ENCODE data around the gene MYO9A.
A peak's percentile ranks its signal among the peaks of the same experiment; 100 is the strongest.

Gene MYO9A

DNA sequence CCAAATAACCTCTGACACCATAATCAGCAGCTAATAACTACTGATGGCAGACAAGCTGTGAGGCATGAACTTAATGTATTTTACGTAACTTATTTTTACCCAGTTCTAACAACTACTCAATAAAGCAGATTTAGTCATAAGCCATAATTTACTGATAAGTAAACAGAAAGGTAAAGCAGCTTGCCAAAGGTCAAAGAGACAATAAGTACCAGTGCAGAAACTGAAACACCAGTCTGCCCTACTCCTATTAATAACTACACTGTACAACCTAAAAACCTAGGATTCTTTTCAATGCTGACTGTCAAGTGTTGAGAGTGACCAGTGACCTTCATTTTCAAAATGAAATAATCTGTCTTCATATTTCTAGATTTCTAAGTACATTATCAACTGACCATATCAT lies 155.4 kb downstream of the MYO9A start:
- no peak for FAIRE-seq
- DNase-seq (ENCODE audit: low spot score), result no peak

DNA sequence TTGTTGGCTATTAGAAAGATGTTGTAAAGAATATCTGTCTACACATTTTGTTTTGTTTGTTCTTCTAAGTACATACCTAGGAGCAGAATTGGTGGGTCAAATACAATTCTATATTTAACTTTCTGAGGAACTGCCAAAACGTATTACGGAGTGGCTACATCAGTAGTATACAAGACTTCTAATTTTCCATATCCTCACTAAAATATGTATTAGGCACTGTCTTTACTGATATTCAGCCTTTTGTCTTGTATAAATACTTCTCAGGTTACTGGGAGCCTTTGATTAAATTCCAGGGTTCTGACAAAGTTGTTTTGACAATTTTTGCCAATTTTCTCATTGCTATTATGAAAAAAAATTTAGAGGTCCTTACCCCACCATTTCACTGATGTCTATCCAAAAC lies 160.9 kb downstream of the MYO9A start:
- no peak for DNase-seq (ENCODE audit: low spot score)
- no peak for FAIRE-seq

DNA sequence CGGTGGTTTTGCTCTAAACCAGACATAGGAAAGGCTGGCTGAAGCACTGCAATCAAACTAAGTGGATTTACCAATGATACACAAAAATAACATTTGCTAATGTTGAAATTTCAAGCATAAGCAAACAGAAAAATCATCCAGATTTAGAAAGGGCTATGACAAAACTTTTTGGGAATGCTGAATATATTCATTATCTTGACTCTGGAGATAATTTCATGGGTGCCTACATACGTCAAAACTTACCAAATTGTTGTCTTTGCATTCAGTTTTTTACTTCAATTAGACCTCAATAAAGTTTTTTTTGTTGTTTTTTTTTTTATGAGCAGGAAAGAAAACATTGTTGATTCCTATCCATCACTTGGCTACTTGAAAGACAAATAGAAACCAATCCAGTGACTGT lies 166.8 kb downstream of the MYO9A start:
- FAIRE-seq, result no peak
- DNase-seq (ENCODE audit: low spot score), result no peak

GRCh38 chr15:71945012-71945411 lies 172.9 kb downstream of the MYO9A start:
- FAIRE-seq (no peak), DNase-seq (ENCODE audit: low spot score) (no peak)

- DNase-seq (ENCODE audit: low spot score), result no peak
- FAIRE-seq, result no peak
Measured at GRCh38 chr15:71943806-71944205, 174.1 kb downstream of the MYO9A start.

DNA sequence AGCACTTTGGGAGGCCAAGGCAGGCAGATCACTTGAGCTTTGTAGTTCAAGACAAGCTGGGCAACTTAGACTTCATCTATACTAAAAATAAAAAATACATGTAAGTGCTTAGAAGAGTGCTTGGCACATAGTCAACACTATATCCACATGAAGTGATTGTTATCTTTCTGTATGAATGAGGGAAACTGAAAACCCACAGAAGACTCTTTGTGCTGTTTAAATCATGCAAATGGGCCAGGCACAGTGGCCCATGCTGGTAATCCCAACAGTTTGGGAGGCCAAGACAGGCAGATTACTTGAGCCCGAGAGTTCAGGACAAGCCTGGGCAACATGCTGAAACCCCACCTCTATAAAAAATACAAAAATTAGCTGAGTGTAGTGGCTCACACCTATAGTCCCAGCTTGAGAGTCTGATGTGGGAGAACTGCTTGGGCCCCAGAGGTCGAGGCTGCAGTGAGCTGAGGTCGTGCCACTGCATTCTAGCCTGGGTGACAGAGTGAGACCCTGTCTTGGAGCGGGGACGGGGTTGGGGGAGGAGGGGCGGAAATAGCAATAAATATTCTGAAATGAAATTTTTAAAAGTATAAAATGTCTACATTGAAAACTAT lies 177.9 kb downstream of the MYO9A start:
- no peak for FAIRE-seq
- no peak for DNase-seq (ENCODE audit: low spot score)

GRCh38 chr15:71937650-71938311 lies 180.2 kb downstream of the MYO9A start:
- DNase-seq (ENCODE audit: low spot score), result no peak
- FAIRE-seq, result no peak

DNA sequence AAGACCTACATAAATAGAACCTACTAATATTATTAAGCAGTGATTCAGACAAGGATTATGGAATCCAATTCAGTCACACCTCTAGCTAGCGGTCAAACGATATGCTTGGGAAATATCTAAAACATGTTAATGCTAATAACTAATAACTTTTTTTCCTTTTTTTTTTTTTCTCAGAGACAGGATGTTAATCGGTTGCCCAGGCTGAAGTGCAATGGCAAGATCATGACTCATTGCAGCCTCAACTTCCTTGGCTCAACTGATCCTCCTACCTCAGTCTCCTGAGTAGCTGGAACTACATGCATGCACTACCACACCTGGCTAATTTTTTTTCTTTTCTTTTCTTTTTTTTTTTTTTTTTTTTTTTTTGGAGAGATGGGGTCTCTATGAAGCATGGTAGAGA lies 183.5 kb downstream of the MYO9A start:
- DNase-seq (ENCODE audit: low spot score), result no peak
- FAIRE-seq, result no peak

DNA sequence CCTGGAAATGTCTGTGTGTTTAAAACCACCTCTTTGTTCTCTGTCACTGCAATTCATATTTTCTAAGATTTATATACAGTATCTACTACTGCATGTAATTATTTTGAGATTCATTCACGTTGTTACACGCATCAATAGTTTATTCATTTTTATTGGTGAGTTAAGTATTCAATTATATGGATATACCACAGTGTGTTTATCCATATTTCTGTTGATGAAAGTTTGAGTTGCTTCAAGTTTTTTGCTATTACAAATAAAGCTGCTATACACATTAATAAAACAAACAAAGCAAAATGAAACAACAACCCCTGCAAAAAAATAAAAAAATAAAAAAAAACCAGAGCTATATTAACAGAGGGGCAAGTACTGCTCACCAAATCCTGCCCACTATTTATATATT lies 185.3 kb downstream of the MYO9A start:
- FAIRE-seq (no peak), DNase-seq (ENCODE audit: low spot score) (no peak)

DNA sequence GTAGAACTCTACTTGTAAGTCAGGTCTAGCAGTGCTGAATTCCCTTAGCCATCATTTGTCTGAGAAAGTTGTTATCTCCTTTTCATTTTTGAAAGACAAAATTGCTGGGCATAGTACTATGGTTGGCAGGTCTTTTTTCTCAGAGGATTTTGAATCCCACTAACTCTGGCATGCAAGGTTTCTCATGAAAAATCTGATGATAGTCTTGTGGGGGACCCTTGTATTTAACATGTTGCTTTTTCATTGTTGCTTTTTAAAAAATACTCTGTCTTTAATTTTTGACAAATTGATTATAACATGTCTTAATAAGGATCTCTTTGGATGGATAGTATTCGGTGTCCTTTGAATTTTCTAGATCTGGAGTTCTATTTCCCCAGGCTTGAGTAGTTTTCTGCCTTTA lies 186.7 kb downstream of the MYO9A start:
- no peak for DNase-seq (ENCODE audit: low spot score)
- no peak for FAIRE-seq

DNA sequence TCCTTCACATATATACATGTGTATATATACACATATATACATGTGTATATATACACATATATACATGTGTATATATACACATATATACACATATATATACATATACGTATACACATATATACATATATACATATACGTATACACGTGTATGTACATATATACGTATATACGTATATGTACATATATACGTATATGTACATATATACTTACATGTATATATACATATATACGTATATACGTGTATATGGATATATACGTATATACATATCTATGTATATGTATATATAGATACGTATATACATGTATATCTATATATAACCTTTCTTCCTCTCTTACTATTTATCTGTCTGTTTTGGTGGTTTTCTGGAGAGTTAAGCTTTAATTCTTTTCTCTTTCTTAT lies 192.8 kb downstream of the MYO9A start:
- no peak for DNase-seq (ENCODE audit: low spot score)
- FAIRE-seq, result peak; percentile 44

DNA sequence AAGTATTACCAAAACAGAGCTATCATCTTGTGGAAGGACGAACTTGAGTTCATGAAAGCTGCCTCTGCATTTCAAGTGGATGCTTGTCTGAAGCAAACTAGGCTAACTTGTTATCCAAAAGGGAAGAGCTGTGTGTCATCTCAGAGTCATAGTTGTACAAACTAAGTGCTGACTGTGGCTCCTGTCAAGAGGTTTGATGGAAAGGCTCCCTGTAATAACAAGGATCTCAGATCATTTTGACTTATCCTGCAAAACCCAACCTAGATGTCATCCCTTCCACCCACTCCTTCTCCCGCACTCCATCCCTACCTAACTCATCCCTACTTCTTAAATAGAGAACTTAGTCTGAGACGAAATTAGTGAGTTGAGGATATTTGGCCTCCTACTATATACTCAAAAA lies 196.8 kb downstream of the MYO9A start:
- no peak for DNase-seq (ENCODE audit: low spot score)
- no peak for FAIRE-seq

DNA sequence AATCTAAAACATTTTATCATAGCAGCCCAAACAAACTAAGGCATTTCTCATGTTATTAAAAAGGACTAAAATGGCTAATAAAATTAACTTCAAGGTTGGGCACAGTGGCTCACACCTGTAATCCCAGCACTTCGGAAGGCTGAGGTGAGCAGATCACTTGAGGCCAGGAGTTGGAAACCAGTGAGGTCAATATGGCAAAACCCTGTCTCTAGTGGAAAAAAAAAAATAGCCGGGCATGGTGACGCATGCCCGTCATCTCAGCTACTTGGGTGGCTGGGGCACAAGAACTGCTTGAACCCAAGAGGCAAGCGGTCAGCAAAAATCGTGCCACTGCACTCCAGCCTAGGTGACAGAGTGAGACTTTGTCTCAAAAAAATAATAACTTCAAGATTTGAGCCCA lies 197.4 kb downstream of the MYO9A start:
- no peak for DNase-seq (ENCODE audit: low spot score)
- no peak for FAIRE-seq

- no peak for FAIRE-seq
Measured at GRCh38 chr15:71916834-71917233, 201.1 kb downstream of the MYO9A start.

DNA sequence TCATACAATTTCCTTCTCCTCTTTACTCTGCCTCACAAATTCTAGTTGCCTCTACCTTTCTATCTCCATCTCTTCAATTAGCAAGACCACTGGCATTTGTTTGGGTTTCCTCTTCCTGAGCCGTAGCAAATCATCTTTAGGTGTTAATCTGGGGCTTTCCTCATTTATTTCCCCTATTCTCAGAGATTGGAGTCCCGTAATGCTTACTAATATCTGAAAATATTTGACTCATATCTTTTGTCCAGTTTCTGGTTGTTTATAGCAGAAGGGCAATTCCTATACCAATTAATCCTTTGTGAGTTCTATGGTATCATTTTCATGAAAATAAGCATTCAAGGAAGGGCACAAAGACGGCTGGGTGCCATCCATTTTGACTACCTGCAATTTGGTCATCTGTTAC lies 203.9 kb downstream of the MYO9A start:
- FAIRE-seq (no peak), DNase-seq (ENCODE audit: low spot score) (no peak)

More at GRCh38 chr15:71916834-71917233, 201.1 kb downstream of the MYO9A start:
- DNase-seq (ENCODE audit: low spot score), result no peak

DNA sequence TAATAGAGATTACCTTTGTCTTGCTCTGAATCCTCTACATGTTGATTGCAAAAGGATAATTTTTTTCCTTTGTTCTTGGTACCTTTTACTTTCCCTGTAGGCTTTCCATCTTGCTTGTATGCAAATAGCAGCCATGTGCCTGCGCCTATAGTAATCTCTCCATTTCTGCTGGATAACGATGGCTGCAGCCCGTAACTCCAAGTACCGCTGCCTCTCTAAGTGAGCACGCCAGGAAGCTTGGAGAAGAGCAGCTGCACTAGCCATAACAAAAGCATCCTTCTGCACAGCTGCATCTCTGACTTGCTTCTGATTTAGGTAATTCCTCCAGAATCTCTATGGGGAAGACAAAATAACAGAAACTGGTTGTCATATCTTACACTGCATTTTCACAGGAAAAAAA lies 218.3 kb downstream of the MYO9A start:
- DNase-seq (ENCODE audit: low spot score) (no peak), FAIRE-seq (no peak)

- DNase-seq (ENCODE audit: low spot score) (no peak), FAIRE-seq (no peak)
Measured at GRCh38 chr15:71893691-71894090, 224.3 kb downstream of the MYO9A start.

- FAIRE-seq (no peak), DNase-seq (ENCODE audit: low spot score) (no peak)
Measured at GRCh38 chr15:71892335-71892734, 225.6 kb downstream of the MYO9A start.

DNA sequence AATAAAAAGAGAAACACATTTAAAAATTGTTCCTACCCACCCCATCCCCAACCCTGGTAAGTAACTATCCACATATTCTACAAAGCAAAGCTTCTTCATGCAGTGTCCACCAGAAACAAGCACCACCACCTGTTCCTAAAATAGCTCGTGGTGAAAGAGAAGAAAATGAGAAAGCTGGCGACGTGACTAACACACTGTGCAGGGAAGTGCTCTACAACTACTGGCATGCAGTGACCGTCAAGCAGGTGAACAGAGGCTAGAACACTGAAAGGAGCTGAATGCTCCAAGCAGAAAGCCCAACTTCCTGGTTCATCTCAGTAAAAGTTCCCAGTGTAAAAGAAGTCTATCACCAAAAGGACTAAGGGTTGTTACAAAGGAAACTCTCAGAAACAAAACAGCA lies 226.9 kb downstream of the MYO9A start:
- DNase-seq (ENCODE audit: low spot score), result no peak
- FAIRE-seq, result no peak

GRCh38 chr15:71889947-71890346 lies 228.0 kb downstream of the MYO9A start:
- no peak for FAIRE-seq
- no peak for DNase-seq (ENCODE audit: low spot score)

DNA sequence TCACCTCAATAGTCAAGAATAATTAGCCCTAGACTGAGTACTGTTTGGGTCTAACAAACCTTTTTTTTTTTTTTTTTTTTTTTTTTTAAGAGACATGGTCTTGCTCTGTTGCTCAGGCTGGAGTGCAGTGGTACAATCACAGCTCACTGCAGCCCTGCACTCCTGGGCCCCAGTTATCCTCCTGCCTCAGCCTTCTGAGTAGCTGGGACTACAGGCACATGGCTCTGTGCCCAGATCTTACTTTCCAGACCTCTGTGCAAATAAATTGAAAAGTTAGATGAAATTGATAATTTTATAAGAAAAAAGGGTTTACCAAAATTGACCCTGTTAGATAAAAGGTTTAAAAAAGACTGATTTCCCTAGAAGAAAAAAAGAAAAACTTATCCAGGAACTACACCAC lies 228.6 kb downstream of the MYO9A start:
- no peak for DNase-seq (ENCODE audit: low spot score)
- FAIRE-seq, result no peak

DNA sequence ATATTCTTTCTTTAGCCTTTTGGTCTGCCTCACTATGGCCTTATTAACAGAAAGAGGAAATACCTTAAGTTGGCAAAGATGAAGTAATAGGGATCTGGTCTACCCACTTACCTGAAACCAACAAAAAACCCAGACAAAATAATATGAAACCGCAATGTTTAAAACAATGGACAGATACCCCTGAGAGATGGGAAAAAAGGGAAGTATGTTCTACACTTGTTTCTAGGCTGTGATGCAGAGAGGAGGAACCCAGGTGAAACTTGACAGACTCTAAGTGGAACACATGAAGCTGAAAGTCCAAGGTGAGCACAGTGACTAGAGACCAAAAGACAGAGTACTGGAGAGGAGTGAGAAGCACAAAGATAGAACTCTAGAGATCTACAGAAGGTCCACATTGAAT lies 229.2 kb downstream of the MYO9A start:
- FAIRE-seq, result no peak

DNA sequence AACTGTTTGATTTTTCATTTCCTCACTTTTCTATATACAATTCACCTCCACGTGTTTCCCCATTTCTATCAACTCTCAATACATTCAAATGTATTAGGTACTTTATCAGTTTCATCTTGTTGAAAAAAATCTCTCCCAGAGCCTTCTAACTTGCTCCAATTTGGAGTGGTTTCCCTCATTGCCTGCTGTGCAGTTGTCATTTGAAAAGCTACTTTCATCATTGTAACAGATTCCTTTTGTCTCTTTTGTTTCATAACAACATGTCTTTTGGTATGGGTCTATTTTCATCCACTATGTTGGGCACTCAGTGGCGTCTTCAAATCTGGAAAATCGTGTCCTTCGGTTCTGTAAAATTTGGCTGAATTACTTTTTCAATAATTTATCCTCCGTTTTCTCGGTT lies 232.6 kb downstream of the MYO9A start:
- DNase-seq (ENCODE audit: low spot score) (no peak), FAIRE-seq (no peak)

More for the DNA sequence above, 229.2 kb downstream of the MYO9A start:
- no peak for DNase-seq (ENCODE audit: low spot score)

- DNase-seq (ENCODE audit: low spot score) (no peak), FAIRE-seq (no peak)
Measured at GRCh38 chr15:71883447-71883846, 234.5 kb downstream of the MYO9A start.
